NT2/D1 (cell line): Measurements from ENCODE around the gene SNED1.

Source experiments
- SUZ12 ChIP-seq: IDR thresholded peaks from 2 replicates; pipeline ENCODE4 v1.6.1; 2011; ENCODE audit not compliant: insufficient read length, insufficient read depth; ENCODE audit errors: extremely low read depth
- YY1 ChIP-seq: IDR thresholded peaks from 2 replicates; pipeline ENCODE4 v1.6.1; 2011; ENCODE audit not compliant: insufficient read length, insufficient read depth

- TF ChIP-seq YY1 (no peak), SUZ12 (no peak)
Measured at GRCh38 chr2:241000831-241001321, 2.5 kb downstream of the SNED1 start.
